HepG2 (cell line): ENCODE measurements around the gene SLC25A11. TPM values are rescaled to one million over a fixed set of nuclear protein-coding genes. Genes with fewer than 3 reads are reported as not detected.
A peak's percentile ranks its signal among the peaks of the same experiment; 100 is the strongest.

Experiments
- ERF ChIP-seq: IDR thresholded peaks from 2 replicates; pipeline ENCODE4 v1.6.1; 2018; ENCODE audit warnings: missing biosample characterization, missing genetic modification reagents
- FOXM1 ChIP-seq: sonication (generic); formaldehyde crosslinking; IDR thresholded peaks from 2 replicates; pipeline ENCODE4 v1.5.0; 2020; ENCODE audit warnings: missing genetic modification reagents
- GFI1 ChIP-seq: sonication (generic); formaldehyde crosslinking; IDR thresholded peaks from 2 replicates; pipeline ENCODE4 v1.5.0; 2020; ENCODE audit warnings: missing genetic modification reagents, mild to moderate bottlenecking, borderline replicate concordance
- HNF1B ChIP-seq: sonication (generic); formaldehyde crosslinking; IDR thresholded peaks from 2 replicates; pipeline ENCODE4 v1.5.1; 2020; ENCODE audit warnings: mild to moderate bottlenecking, moderate library complexity, missing genetic modification reagents
- JARID2 ChIP-seq: sonication (generic); formaldehyde crosslinking; IDR thresholded peaks from 2 replicates; pipeline ENCODE4 v1.8.1; 2023; ENCODE audit warnings: missing genetic modification reagents, inconsistent platforms; ENCODE audit not compliant: insufficient replicate concordance
- MEIS2 ChIP-seq: sonication (generic); formaldehyde crosslinking; IDR thresholded peaks from 2 replicates; pipeline ENCODE4 v1.9.0; 2021; ENCODE audit warnings: mild to moderate bottlenecking, missing genetic modification reagents
- POLR2AphosphoS5 ChIP-seq: IDR thresholded peaks from 2 replicates; pipeline ENCODE4 v1.6.1; 2012; ENCODE audit warnings: low read depth, low read length
- RBAK ChIP-seq: sonication (generic); formaldehyde crosslinking; IDR thresholded peaks from 2 replicates; pipeline ENCODE4 v1.5.1; 2020; ENCODE audit warnings: mild to moderate bottlenecking, missing genetic modification reagents
- SMARCC2 ChIP-seq: fragments of 450-650 bp; IDR thresholded peaks from 2 replicates; pipeline ENCODE4 v1.6.1; 2017; ENCODE audit warnings: antibody characterized with exemption, mild to moderate bottlenecking
- TCF7 ChIP-seq: sonication (generic); IDR thresholded peaks from 2 replicates; pipeline ENCODE4 v1.6.1; 2016; ENCODE audit warnings: antibody characterized with exemption, low read depth
- U2AF1 ChIP-seq: fragments of 200-400 bp; formaldehyde crosslinking; optimal IDR thresholded peaks from 2 replicates; pipeline ENCODE3; 2017; ENCODE audit warnings: mild to moderate bottlenecking, low read depth, low read length
- ZHX2 ChIP-seq, 2 experiments: sonication (generic) in 1 of 2; formaldehyde crosslinking in 1 of 2; IDR thresholded peaks; 2 replicates each; pipeline versions ENCODE4 v1.6.1 to v1.9.0; 2014 to 2022; ENCODE audit warnings: antibody characterized with exemption in 1 of 2, borderline replicate concordance in 1 of 2, inconsistent platforms in 1 of 2, low read depth in 1 of 2, missing genetic modification reagents in 1 of 2
- ZNF101 ChIP-seq: sonication (generic); formaldehyde crosslinking; IDR thresholded peaks from 2 replicates; pipeline ENCODE4 v1.4.0; 2020; ENCODE audit warnings: mild to moderate bottlenecking, low read depth, missing genetic modification reagents, borderline replicate concordance
- ZNF12 ChIP-seq: sonication (generic); formaldehyde crosslinking; IDR thresholded peaks from 2 replicates; pipeline ENCODE4 v1.5.0; 2020; ENCODE audit warnings: missing genetic modification reagents
- ZNF292 ChIP-seq: sonication (generic); formaldehyde crosslinking; IDR thresholded peaks from 2 replicates; pipeline ENCODE4 v1.8.1; 2022; ENCODE audit warnings: mild to moderate bottlenecking, low read depth, missing genetic modification reagents, borderline replicate concordance
- ZNF350 ChIP-seq: sonication (generic); formaldehyde crosslinking; IDR thresholded peaks from 2 replicates; pipeline ENCODE4 v1.4.0; 2020; ENCODE audit warnings: mild to moderate bottlenecking, low read depth, missing genetic modification reagents, borderline replicate concordance
- ZNF451 ChIP-seq: sonication (generic); formaldehyde crosslinking; IDR thresholded peaks from 2 replicates; pipeline ENCODE4 v1.5.0; 2020; ENCODE audit warnings: mild to moderate bottlenecking, missing genetic modification reagents
- ZNF615 ChIP-seq: sonication (generic); formaldehyde crosslinking; IDR thresholded peaks from 2 replicates; pipeline ENCODE4 v1.5.0; 2020; ENCODE audit warnings: mild to moderate bottlenecking, missing genetic modification reagents, borderline replicate concordance
- ZNF777 ChIP-seq: sonication (generic); formaldehyde crosslinking; IDR thresholded peaks from 2 replicates; pipeline ENCODE4 v1.4.0; 2020; ENCODE audit warnings: missing genetic modification reagents
- ZNF784 ChIP-seq: sonication (generic); formaldehyde crosslinking; IDR thresholded peaks from 2 replicates; pipeline ENCODE4 v1.5.1; 2020; ENCODE audit warnings: missing genetic modification reagents, mild to moderate bottlenecking, borderline replicate concordance
- polyA plus RNA-seq, 8 experiments: library from polyadenylated mRNA; depleted of rRNA in 3 of 8; stranded (reverse) in 7 of 8; unstranded in 1 of 8; fragments of >200 nt; fragmentation: Illumina TruSeq in 4 of 8; extraction: Trizol in 4 of 8; gene quantifications; 2 replicates each; pipeline versions ENCODE4 v1.2.1 to v1.2.3, GENCODE V29; 2011 to 2016; ENCODE audit warnings: low read depth in 4 of 8, missing spikeins in 1 of 8, mixed read lengths in 1 of 8; ENCODE audit not compliant: insufficient read depth in 1 of 8
- total RNA-seq, 5 experiments: library from RNA; depleted of rRNA; stranded (reverse); fragments of >200 nt; fragmentation: Illumina TruSeq; extraction: Trizol; gene quantifications; 2 replicates each; pipeline ENCODE4 v1.2.3, GENCODE V29; 2016; ENCODE audit warnings: low read depth in 1 of 5

SLC25A11 gene
- total and polyA plus RNA-seq, 2 of the 13 experiments (the other 11 are each of a cell fraction or from before 2014, with no cell fraction given): 35.4 to 47.2 TPM

DNA sequence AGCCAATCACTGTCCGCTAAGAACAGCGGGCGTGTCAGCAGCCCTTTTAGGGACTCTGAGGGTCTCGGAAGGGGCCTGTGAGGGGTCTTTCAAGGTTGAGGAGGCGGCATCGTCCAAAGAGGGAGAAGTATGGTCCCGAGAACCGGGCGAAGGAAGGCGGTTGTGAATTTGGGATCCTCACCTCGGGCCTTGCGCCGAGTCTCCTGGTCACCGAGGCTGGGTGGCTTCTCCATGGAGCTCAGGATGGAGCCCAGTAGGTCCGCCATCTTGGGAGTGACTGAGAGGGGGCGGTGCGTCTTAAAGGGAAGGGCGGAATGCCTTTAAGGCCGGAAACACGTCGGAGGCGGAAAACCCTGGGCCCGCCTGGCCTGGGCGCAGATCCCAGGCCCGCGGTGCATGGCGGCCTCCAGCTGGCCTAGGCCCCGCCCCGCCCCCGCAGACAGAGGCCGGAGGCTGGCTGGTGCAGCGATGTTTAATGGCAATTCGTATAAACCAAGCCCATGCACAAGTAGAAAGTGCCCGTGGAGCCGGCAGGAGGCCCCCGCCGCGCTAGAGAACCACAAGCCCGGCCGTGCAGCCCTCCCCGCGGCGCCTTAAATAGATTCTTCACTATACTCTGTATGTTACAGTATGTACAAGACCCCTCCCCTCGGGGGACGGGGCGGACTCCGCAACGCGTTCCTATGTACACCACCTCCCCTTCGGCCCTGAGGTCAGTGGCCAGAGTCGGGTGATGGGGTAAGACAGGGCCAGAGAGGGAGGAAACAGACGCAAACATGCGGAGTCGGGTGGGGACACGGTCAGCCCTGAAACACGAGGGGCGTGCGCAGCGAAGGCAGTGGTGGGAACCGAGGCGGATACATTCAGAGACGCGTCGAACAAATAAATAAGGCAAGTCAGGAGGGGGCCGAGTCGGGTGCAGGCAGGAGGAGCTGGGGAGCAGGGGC, 28.0 kb upstream of the SLC25A11 start, which contains the start of gene SPAG7 (continued):
- TF ChIP-seq ZHX2 (IDR thresholded peaks at IDR 0.05; ENCODE audit: low read depth): peak; percentile 84; the same call in 1 of the 2 replicates
- no peak; the same call in 1 of the 2 replicates for TF ChIP-seq ZHX2 (CRISPR knock-in tag; IDR thresholded peaks at IDR 0.05; ENCODE audit: borderline replicate concordance)
- no peak for TF ChIP-seq GFI1 (CRISPR knock-in tag)
- peak; percentile 80 for TF ChIP-seq POLR2AphosphoS5
- TF ChIP-seq FOXM1 (CRISPR knock-in tag): no peak
- no peak for TF ChIP-seq TCF7
- TF ChIP-seq JARID2 (CRISPR knock-in tag): no peak
- no peak; the same call in 1 of the 2 replicates for TF ChIP-seq ZNF451 (CRISPR knock-in tag)
- no peak for TF ChIP-seq ZNF615 (CRISPR knock-in tag)
- TF ChIP-seq HNF1B: peak; percentile 38; the same call in 1 of the 2 replicates
- TF ChIP-seq ZNF12 (CRISPR knock-in tag): no peak
- peak; percentile 59 for TF ChIP-seq ZNF784 (CRISPR knock-in tag)
- no peak for TF ChIP-seq ZNF350 (CRISPR knock-in tag)
- TF ChIP-seq U2AF1: peak; percentile 40
- no peak for TF ChIP-seq ZNF101 (CRISPR knock-in tag)
- TF ChIP-seq ZNF292 (CRISPR knock-in tag): no peak
- no peak for TF ChIP-seq RBAK
- no peak for TF ChIP-seq MEIS2 (CRISPR knock-in tag)
- TF ChIP-seq ZNF777 (CRISPR knock-in tag): peak; percentile 69
- peak; percentile 46; the same call in 1 of the 2 replicates for TF ChIP-seq ERF (CRISPR knock-in tag)
- TF ChIP-seq SMARCC2: no peak
